ENCODE measurements around the gene MYO7A. TPM values are rescaled to one million over a fixed set of nuclear protein-coding genes. Genes with fewer than 3 reads are reported as not detected.

The MYO7A gene
- total RNA-seq, 1 donor from 2014 or later, result 46.4 TPM

GRCh38 chr11:77115956-77116355 lies 12.1 kb upstream of the MYO7A start:
- H3K4me1 ChIP-seq, result no peaks in the 10 kb centered on the region
- H3K36me3 ChIP-seq, result peaks cover 11 to 31% of the 10 kb centered on the region in 2 donors
- intact Hi-C loops (cut with DNase I), result no loop called here
- H3K4me3 ChIP-seq, result no peak overlapping the region
- H3K9me3 ChIP-seq, result no peaks in the 10 kb centered on the region
- H3K27ac ChIP-seq, result no peak overlapping the region
- no peak for DNase-seq (ENCODE audit: low spot score in 2 of 2)
- no peaks in the 10 kb centered on the region for H3K27me3 ChIP-seq
- TF ChIP-seq CTCF (IDR thresholded peaks at IDR 0.05), result no peak

GRCh38 chr11:77117492-77117891 lies 10.6 kb upstream of the MYO7A start:
- intact Hi-C loops (cut with DNase I), result no loop called here
- H3K36me3 ChIP-seq, result peaks cover 17 to 45% of the 10 kb centered on the region in 2 donors

GRCh38 chr11:77118086-77118485 lies 10.0 kb upstream of the MYO7A start:
- no peak for DNase-seq (ENCODE audit: low spot score in 2 of 2)
- no peaks in the 10 kb centered on the region for H3K27me3 ChIP-seq
- intact Hi-C loops (cut with DNase I), result no loop called here
- H3K9me3 ChIP-seq, result no peaks in the 10 kb centered on the region
- H3K27ac ChIP-seq, result no peak overlapping the region
- no peak overlapping the region for H3K4me3 ChIP-seq
- H3K36me3 ChIP-seq, result peaks cover 17 to 45% of the 10 kb centered on the region in 2 donors
- TF ChIP-seq CTCF (IDR thresholded peaks at IDR 0.05), result no peak
- no peaks in the 10 kb centered on the region for H3K4me1 ChIP-seq

More at GRCh38 chr11:77117492-77117891, 10.6 kb upstream of the MYO7A start:
- DNase-seq (ENCODE audit: low spot score in 2 of 2), result no peak
- Histone ChIP-seq H3K27ac (no peak overlapping the region), H3K4me3 (no peak overlapping the region), H3K27me3 (no peaks in the 10 kb centered on the region), H3K4me1 (no peaks in the 10 kb centered on the region), H3K9me3 (no peaks in the 10 kb centered on the region)
- no peak for TF ChIP-seq CTCF (IDR thresholded peaks at IDR 0.05)

GRCh38 chr11:77118971-77119370 lies 9.1 kb upstream of the MYO7A start:
- Histone ChIP-seq H3K27me3 (no peaks in the 10 kb centered on the region), H3K27ac (no peak overlapping the region), H3K36me3 (peaks cover 17 to 45% of the 10 kb centered on the region in 2 donors), H3K9me3 (no peaks in the 10 kb centered on the region), H3K4me3 (no peak overlapping the region), H3K4me1 (no peaks in the 10 kb centered on the region)
- TF ChIP-seq CTCF (IDR thresholded peaks at IDR 0.05), result no peak
- intact Hi-C loops (cut with DNase I), result no loop called here
- DNase-seq (ENCODE audit: low spot score in 2 of 2), result no peak

- no peaks in the 10 kb centered on the region for H3K9me3 ChIP-seq
- H3K4me3 ChIP-seq, result no peak overlapping the region
- H3K27ac ChIP-seq, result no peak overlapping the region
- H3K4me1 ChIP-seq, result no peaks in the 10 kb centered on the region
- H3K36me3 ChIP-seq, result peaks cover 17 to 45% of the 10 kb centered on the region in 2 donors
- H3K27me3 ChIP-seq, result no peaks in the 10 kb centered on the region
- intact Hi-C loops (cut with DNase I), result no loop called here
- no peak for DNase-seq (ENCODE audit: low spot score in 2 of 2)
- TF ChIP-seq CTCF (IDR thresholded peaks at IDR 0.05), result no peak
Measured at GRCh38 chr11:77119531-77119936, 8.5 kb upstream of the MYO7A start.

- intact Hi-C loops (cut with DNase I), result no loop called here
- no peak for DNase-seq (ENCODE audit: low spot score in 2 of 2)
Measured at GRCh38 chr11:77120571-77120970, 7.5 kb upstream of the MYO7A start.

More at GRCh38 chr11:77120571-77120970, 7.5 kb upstream of the MYO7A start:
- Histone ChIP-seq H3K9me3 (no peaks in the 10 kb centered on the region), H3K36me3 (peaks cover 17 to 42% of the 10 kb centered on the region in 2 donors), H3K4me1 (no peaks in the 10 kb centered on the region), H3K27me3 (no peaks in the 10 kb centered on the region), H3K4me3 (no peak overlapping the region), H3K27ac (no peak overlapping the region)
- no peak for TF ChIP-seq CTCF (IDR thresholded peaks at IDR 0.05)

Measured in ascending aorta (tissue), 2 donors.